Mammary epithelial cell (primary cell): ENCODE measurements around the gene CRYBG2.

ENCODE experiments used
- CTCF ChIP-seq, 2 donors: IDR thresholded peaks in 1 of 2; conservative IDR thresholded peaks in 1 of 2; 2 replicates each; pipeline ENCODE4 v1.5.1; 2011 to 2012; ENCODE audit warnings: inconsistent platforms in 2 of 2, low read length in 2 of 2, mild to moderate bottlenecking in 2 of 2, control low read depth in 1 of 2, low read depth in 1 of 2; ENCODE audit not compliant: insufficient read depth in 1 of 2; ENCODE audit errors: extremely low read depth in 1 of 2
- EZH2 ChIP-seq: IDR thresholded peaks from 2 replicates; pipeline ENCODE4 v1.6.1; 2012; ENCODE audit warnings: low read length, inconsistent platforms, borderline replicate concordance

- TF ChIP-seq EZH2: no peak
- no peak for TF ChIP-seq CTCF (conservative IDR thresholded peaks at IDR 0.05 in 1 of 2, IDR thresholded peaks at IDR 0.05 in 1 of 2; ENCODE audit: extremely low read depth in 1 of 2, insufficient read depth in 1 of 2, low read depth in 1 of 2, low read length in 2 of 2)
These were observed 65.5 kb downstream of the CRYBG2 start for GRCh38 chr1:26288311-26288941.
